ENCODE results near the gene PCDHGC3.

- TF ChIP-seq REST (tag by site-specific recombination; IDR thresholded peaks at IDR 0.05) (no peak), ZEB2 (tag by site-specific recombination; IDR thresholded peaks at IDR 0.05) (no peak), CTCF (tag by site-specific recombination; IDR thresholded peaks at IDR 0.05) (no peak), SP3 (tag by site-specific recombination; IDR thresholded peaks at IDR 0.05) (no peak), YY2 (tag by site-specific recombination; IDR thresholded peaks at IDR 0.05) (no peak), ZBTB6 (tag by site-specific recombination; IDR thresholded peaks at IDR 0.05) (no peak), ZNF202 (tag by site-specific recombination; IDR thresholded peaks at IDR 0.05; ENCODE audit: borderline replicate concordance) (no peak), ZNF121 (tag by site-specific recombination; IDR thresholded peaks at IDR 0.05) (no peak), TCF7L2 (IDR thresholded peaks at IDR 0.05; ENCODE audit: borderline replicate concordance, low read depth, low read length) (no peak), ZNF513 (tag by site-specific recombination; IDR thresholded peaks at IDR 0.05) (no peak), ZNF658 (tag by site-specific recombination; IDR thresholded peaks at IDR 0.05) (no peak)
Observed at GRCh38 chr5:141439411-141440141, 36.2 kb upstream of the PCDHGC3 start.

All from HEK293 (cell line).